Right hindlimb (tissue), 1 donor: Measurements from ENCODE around the gene HTR2C.
"Not testable (repeated sequence)": the region's sequence is repeated elsewhere in the genome, so short reads cannot be mapped to it uniquely, and the experiment has no call there.

Source experiments
- DNase-seq: peaks from one replicate; pipeline ENCODE4 v3.0.0-alpha.2; 2018

Gene HTR2C

DNA sequence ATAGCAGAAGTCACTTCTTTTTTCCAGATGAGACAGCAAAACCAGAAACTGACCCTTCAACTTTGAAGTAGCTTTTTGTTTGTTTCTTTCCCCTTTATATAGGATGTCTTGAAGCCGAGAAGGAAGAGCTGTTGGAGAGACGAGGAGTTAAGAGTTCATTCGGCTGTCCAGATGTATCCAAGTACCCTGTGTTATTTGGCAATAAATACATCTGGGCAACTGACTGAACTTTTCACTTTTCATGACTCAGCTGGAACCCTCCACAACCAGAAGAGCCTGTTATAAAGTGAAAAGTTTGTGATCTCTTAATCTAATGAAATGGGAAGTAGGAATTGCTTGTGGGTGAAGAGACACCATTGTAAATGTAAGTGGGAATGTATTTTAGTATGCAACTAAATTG is 131.2 kb downstream of the HTR2C start:
- DNase-seq = no peak

DNA sequence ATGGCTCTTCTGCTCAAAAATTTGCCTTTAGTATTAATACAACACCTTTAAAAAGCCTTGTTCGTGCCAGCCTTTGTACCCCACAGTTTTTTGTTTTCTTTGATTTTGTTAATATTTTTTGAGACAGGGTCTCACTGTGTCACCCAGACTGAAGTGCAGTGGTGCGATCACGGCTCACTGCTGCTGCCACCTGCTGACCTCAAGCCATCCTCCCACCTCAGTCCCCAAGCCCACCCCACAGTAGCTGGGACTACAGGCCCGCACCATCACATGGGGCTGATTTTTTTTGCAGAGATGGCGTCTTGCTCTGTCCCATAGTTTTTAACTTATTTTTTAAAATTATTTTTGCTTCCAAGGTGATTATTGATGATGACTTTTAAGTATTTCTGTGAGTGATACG is 134.0 kb downstream of the HTR2C start:
- DNase-seq = no peak

DNA sequence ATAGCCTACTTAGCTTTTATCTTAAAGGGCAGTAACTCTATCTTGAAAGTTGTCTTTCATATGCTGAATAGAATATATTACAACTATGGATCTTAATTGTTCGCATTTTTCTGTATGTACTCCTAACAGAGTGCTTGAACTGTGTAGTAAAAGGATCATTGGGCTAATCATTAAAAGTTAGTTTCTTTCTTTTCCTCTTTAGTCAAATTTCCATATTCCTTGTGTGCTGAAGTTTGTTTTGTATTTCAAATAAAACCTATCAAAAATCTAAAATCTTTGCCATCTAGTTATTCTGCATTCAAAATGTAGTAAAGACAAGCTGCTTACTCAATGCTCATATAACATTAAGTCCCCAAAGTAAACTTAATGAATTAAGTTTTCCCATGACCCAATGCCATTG is 182.7 kb downstream of the HTR2C start:
- no peak for DNase-seq

DNA sequence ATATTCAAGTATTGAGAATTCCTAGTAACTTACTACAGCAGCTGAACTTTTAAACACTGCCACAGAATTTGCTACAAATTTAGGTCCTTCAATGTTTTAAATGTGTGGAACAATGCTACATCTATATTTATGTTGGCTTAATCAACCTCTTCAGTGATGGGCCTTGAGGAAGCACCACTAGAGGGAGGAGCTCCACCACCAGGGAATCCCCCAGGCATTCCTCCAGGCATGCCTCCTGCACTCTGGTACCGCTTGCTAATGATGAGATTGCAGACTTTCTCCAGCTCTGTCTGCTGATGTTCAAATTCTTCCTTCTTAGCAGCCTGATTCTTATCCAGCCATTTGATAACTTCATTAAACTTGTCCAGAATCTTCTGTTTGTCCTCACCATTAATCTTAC is 190.8 kb downstream of the HTR2C start:
- DNase-seq = no peak

DNA sequence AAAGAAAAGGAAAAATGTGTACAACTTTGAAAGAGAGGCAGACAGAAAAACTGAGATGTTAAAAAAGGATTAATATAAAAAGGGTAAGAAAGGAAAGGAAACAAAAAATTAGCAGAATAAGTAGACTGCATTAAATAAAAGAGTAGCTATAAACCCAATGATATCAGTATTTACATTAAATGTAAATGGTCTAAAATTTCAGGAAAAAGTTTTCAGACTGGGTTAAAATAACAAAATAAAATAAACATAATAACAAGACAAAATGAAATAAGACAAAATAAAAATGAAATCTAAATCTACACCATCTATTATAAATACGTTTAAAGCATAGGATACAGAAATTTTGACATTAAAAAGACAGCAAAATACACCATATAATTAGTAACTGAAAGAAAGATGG is 199.0 kb downstream of the HTR2C start:
- DNase-seq = no peak

DNA sequence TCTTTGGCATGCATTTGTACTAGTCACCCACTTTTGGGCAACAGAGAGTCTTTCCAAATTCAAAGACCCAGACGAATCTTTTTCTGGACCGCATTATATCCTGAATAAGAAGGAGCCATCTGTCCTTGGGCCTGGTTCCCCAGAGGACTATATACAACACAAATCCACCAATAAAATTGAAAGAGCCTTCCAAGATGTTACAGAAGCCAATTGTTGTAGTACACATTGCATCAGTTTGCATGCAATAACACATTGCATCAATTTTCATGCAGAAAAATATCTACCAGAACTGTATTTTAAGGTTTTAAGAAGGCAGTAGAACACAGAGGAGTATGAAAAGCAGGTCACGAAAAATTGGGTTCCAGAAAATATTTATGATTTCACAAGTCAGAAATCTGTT is 203.2 kb downstream of the HTR2C start:
- no peak for DNase-seq

DNA sequence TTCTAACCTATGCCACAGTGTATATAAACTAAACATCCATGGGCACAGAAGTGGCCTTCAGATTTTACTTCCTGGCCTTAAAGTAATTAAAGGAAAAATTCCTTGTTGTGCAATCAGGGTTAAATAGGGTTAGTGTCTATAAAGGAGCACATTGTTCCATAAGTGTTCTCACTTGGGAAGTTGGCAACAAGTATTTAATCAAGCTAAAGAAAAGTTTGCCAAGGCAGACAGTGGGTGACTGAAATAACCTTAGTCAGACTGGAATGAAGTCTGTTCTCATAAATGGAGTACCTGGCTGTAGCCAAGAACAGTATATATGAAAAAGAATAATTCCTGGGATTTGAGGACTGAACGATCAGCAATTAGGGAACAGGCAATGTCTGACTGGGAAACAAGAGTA is 213.6 kb downstream of the HTR2C start:
- DNase-seq = no peak

DNA sequence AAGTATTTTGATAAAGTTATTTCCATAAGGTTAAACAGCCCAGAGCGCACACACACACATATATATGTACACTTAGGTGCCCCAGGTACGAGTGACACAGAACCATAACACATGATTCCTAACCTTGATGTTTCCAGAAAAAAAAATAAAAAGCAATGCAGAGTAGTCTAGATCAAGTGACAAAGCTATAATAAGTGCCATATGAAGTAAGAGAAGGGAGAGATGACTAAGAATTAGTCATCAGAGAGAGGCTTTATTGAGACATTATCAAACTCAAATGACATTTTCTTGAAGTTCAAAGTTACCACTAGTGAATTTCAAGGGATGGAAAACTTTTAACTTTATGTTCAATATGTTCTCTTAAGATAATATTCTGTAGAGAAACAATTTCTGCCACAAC is 215.0 kb downstream of the HTR2C start:
- DNase-seq = no peak

DNA sequence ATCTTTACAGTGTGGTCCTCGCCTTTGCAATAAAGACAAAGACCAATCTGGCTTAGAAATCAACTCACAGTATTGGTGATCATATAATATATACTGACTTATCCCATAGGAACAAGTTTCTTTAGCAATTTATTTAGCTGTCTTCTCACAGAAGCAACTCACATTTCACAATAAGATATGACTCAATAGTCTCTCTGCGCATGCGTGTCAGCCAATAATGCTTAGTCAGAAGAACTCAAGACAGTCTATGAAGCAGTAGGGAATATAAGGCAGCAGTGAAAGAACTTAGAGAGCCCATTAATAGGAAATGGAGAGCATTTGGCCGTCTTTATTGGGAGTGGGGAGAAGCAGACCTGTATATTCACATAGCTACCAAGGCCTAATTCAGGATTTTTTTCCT is 216.8 kb downstream of the HTR2C start:
- DNase-seq = no peak

DNA sequence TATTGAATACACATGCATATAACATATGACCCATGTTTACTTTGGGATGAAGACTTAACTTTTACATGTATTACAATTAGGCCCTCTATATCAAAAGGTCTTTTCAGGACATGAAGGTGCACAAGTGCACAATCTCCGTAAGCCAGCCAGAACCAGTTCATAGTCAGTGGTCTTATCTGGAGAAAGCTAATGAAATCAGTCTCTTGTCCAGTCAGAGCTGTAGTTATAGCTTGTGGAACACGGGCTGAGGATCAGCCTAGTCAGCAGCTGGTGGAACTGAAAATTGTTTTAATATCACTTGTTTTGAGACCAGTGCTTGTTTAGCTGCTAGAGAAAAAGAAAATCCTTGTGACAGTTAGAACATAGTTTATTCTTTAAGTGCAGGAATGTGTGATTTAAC is 235.6 kb downstream of the HTR2C start:
- no peak for DNase-seq

DNA sequence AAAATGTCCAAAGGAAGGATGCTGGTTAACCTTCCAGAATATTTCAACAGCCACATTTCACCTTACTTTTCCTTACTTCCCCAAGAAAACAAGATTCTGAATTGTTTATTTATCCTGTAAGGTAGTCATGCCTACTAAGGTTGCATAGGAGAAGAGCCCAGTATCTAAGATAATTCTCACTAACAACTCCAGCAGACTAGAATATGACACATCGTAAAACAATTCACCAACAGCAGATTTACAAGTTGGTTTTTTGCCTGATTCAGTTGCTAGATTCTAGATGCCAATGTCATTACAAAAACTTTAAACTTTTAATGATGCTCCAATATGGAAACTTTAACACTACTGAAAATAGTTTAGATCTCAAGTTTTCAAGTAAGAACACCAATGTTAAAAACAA is 257.2 kb downstream of the HTR2C start:
- no peak for DNase-seq

DNA sequence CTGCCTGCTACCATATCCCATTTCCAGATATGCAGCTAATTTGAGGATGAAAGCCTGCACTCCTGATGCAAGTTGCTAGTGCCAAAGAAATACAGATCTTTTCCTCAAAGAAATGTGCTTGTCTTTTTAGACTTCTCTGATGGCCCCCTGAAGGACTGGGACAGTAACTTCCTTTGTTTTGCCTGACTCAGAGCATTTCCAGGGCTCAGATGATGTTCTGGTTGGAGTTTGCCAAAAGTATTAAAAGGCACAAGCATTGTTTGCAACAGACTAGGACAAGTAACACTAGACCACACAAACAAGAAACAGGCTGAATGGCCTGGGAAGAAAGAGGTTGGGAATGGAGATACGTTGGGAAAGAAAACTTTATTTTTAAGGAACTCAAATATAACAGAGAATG is 258.3 kb downstream of the HTR2C start:
- no peak for DNase-seq

DNA sequence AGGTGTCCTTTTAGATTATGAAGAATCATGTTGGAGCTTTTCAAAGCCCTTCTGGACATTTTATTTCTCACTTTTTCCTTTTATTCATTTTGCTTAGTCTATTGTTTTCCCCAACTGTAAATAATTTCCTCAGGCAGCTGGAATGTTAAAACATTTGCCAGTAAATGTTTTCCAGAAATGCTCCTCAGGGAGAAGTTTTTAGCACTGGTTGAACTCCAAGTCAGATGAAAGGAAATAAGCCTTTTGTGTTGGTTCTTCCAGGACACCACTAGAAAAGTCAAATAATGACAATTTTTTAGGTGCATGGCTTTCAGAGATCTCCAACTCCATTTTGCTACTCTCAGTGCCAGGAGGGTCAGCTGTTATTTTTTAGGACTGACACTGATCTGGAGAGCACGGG is 305.6 kb downstream of the HTR2C start:
- peak; percentile 11 for DNase-seq

DNA sequence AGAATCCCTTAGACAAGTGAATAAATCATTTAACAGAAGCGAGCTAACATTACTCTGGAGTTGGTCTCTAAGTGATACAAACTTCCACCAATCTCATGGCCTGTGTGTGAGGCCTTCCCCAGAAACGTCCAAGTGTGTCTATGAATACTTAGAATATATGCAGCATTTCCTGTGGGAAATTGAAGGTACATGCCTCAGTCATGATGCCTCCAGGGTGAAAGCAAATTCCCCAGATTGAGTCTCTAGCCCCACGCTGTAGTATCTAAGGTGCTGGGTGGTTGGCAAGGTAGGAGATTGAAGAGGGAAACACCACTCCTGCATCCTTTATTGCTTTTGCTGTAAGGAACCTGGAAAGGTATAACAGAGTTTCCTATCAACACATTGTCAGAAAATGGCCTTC is 319.7 kb downstream of the HTR2C start:
- no peak for DNase-seq

DNA sequence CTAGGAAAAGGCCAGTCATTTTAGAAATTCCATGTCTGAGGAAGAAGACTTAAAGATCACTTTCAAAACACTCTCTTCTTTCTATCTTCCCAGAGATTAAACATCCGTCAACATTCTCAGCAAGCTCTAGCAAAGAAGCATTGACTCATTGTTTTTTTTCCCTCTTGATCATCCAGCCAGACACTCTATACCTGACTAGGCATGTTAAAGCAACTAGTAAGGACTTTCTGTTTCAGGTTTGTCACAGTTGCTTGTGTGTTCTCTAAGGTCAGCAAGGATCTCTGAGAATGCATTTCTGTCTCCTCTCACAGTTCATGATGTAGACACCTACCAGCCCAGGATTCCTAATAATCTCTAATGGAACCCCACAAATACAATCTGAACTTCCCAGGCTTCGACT is 321.4 kb downstream of the HTR2C start:
- no peak for DNase-seq

DNA sequence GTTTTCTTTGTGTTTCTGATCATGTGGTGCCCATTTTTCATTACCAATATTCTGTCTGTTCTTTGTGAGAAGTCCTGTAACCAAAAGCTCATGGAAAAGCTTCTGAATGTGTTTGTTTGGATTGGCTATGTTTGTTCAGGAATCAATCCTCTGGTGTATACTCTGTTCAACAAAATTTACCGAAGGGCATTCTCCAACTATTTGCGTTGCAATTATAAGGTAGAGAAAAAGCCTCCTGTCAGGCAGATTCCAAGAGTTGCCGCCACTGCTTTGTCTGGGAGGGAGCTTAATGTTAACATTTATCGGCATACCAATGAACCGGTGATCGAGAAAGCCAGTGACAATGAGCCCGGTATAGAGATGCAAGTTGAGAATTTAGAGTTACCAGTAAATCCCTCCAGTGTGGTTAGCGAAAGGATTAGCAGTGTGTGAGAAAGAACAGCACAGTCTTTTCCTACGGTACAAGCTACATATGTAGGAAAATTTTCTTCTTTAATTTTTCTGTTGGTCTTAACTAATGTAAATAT is 323.2 kb downstream of the HTR2C start:
- DNase-seq = no peak

DNA sequence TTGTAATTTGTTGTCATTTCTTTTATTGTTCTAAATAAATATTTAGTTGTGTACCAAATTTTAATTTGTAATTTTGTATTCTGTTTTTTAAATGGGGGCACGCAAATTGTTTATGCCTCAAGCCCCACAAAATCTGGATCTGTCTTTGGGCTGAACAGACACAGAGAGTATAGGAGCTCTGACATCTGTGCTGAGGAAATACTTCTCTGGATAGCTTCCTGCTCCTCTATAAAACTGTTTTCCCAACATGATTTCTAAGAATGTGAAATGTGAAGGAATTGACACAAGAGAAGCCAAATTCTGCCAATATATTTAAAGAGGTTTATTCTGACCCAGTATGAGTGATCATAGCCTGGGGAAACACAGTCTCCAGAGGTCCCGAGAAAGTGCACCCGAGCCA is 340.5 kb downstream of the HTR2C start:
- no peak for DNase-seq

DNA sequence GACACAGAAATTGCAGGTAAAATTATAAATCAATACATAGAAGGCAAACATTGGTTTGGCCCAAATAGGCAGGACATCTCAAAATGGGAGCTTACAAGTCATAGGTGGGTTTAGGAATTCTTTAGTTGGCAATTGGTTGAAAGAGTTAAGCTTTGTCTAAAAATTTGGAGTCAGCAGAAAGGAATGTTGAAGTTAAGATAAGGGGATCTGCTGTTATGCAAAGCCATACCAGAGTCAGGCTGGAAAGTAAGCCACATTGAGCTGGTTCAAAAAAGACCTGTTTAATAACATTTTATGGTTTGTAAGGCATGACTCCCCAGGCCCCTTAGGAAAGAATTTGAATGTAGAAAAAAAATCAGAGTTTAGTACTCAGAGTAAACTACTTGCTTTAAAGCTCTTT is 341.0 kb downstream of the HTR2C start:
- no peak for DNase-seq

DNA sequence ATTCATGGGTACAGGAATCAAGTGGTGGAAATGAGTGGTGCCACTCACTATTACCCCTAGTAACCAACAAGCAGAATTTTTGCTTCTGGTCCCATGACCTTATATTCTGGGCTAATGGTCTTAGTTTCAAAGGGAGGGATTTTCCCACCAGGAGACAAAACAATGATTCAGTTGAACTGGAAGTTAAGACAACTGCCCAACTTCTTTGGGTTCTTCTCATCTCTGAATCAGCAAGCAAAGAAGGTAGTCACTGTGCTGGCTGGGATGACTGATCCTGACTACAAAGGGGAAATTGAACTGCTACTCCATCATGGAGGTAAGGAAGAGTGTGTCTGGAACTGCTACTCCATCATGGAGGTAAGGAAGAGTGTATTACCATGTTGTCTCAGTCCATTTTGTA is 346.3 kb downstream of the HTR2C start:
- DNase-seq = no peak

DNA sequence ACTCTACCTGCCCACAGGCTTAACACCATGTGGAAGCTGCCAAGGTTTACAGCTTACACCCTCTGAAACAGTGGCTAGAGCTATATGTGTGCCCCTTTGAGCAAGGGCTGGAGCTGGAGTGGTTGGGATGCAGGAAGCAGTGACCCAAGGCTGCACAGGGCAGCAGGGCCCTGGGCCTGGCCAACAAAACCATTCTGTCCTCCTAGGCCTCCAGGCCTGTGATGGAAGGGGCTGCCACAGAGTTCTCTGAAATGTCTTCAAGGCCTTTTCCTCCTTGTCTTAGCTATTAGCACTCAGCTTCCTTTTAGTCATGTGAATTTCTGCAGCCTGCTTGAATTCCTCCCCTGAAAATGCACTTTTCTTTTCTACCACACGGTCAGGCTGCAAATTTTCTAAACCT is 348.7 kb downstream of the HTR2C start:
- DNase-seq = no peak

DNA sequence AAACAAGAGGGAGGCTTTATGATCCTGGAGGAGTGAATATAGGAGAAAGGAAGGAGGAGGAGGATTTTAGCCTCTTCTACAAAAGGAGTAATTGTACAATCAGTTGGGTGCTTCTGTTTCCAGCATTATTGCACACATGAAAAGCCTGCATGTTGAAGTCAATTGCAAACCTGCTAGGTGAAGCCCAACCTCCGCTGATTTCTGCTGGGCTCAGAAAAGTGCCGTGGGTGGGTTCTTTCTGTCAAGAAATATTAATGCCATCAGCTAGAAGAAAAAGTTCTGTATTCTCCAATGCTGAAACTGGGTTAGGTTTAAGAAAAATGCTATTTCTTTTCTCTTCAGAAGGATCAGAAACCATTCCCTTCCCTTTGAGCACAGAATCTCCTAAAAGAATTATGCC is 349.4 kb downstream of the HTR2C start:
- DNase-seq = not testable (repeated sequence)

DNA sequence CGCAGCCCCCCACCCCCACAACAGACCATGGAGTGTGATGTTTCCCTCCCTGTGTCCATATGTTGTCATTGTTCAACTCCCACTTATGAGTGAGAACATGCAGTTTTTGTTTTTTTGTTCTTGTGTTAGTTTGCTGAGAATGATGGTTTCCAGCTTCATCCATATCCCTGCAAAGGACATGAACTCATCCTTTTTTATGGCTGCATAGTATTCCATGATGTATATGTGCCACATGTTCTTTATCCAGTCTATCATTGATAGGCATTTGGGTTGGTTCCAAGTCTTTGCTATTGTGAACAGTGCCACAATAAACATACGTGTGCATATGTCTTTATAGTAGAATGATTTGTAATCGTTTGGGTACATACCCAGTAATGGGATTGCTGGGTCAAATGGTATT is 353.2 kb downstream of the HTR2C start:
- not testable (repeated sequence) for DNase-seq

DNA sequence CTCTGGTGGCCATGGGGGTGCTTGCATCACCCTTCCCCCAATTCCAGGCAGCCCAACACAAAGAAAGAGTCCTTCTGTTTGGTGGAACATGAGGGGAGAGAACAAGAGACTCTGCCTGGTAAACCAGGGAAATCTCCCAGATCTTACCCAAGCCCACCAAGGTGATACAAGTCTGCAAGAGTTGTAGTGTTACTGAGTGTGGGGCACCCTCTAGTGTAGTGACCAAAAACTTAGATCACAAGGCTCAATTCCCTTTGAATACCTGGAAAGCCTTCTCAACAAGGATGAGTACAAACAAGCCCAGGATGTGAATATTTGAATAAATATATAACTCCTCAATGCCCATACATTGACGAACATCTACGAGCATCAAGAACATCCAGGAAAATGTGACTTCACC is 368.8 kb downstream of the HTR2C start:
- no peak for DNase-seq
